Fibroblast of pulmonary artery (primary cell): ENCODE measurements around the gene PSPN.
"Not testable (repeated sequence)": the region's sequence is repeated elsewhere in the genome, so short reads cannot be mapped to it uniquely, and the experiment has no call there.

ENCODE experiments used
- DNase-seq: peaks from one replicate; pipeline ENCODE4 v3.0.0-alpha.2; 2010; ENCODE audit warnings: low read depth
- H3K4me3 ChIP-seq: replicated peaks from 2 replicates; pipeline ENCODE4 v1.5.1; 2011; ENCODE audit warnings: low read depth, mild to moderate bottlenecking, control low read depth, low read length, moderate library complexity
- TF ChIP-seq, protein P1 (sequence below): IDR thresholded peaks from 2 replicates; pipeline ENCODE4 v1.5.1; 2011; ENCODE audit warnings: mild to moderate bottlenecking, control low read depth, low read length, inconsistent platforms; ENCODE audit errors: missing control alignments

The PSPN gene

GRCh38 chr19:6372594-6373095, 3.1 kb downstream of the PSPN start, which contains the start of gene ALKBH7:
Gene ALKBH7 (plus strand): TSS chr19:6372794. CDS start chr19:6372821, 27 bp downstream.
- peak; percentile 100 for DNase-seq
- TF ChIP-seq, protein P1, sequence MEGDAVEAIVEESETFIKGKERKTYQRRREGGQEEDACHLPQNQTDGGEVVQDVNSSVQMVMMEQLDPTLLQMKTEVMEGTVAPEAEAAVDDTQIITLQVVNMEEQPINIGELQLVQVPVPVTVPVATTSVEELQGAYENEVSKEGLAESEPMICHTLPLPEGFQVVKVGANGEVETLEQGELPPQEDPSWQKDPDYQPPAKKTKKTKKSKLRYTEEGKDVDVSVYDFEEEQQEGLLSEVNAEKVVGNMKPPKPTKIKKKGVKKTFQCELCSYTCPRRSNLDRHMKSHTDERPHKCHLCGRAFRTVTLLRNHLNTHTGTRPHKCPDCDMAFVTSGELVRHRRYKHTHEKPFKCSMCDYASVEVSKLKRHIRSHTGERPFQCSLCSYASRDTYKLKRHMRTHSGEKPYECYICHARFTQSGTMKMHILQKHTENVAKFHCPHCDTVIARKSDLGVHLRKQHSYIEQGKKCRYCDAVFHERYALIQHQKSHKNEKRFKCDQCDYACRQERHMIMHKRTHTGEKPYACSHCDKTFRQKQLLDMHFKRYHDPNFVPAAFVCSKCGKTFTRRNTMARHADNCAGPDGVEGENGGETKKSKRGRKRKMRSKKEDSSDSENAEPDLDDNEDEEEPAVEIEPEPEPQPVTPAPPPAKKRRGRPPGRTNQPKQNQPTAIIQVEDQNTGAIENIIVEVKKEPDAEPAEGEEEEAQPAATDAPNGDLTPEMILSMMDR: no peak
- H3K4me3 ChIP-seq: peak within 1 kb of the TSS; percentile 79

DNA sequence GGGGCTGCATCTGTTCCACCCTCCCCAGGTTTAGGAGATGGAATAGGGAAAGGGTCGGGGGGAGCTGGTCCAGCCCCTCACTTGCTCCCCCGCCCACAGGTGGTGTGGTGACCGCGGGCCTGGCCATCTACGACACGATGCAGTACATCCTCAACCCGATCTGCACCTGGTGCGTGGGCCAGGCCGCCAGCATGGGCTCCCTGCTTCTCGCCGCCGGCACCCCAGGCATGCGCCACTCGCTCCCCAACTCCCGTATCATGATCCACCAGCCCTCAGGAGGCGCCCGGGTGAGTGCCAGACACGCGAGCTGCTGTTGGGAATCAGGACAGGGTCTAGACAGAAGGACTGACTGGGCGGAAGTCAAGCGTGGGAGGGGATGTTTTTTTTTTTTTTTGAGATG, 11.4 kb downstream of the PSPN start:
- TF ChIP-seq, protein P1: no peak
- no peak overlapping the region for H3K4me3 ChIP-seq
- no peak for DNase-seq

- TF ChIP-seq, protein P1: no peak
- no peak for DNase-seq
- peak overlapping the region; percentile 81 for H3K4me3 ChIP-seq
Measured at GRCh38 chr19:6362351-6362801, 13.4 kb downstream of the PSPN start.

GRCh38 chr19:6362027-6362350, 13.7 kb downstream of the PSPN start:
- TF ChIP-seq, protein P1: no peak
- DNase-seq: no peak
- peak overlapping the region; percentile 81 for H3K4me3 ChIP-seq

GRCh38 chr19:6360857-6361216, 14.9 kb downstream of the PSPN start:
- H3K4me3 ChIP-seq: peak overlapping the region; percentile 81
- not testable (repeated sequence) for DNase-seq

- not testable (repeated sequence) for DNase-seq, H3K4me3 ChIP-seq
Measured at GRCh38 chr19:6360445-6360844, 15.3 kb downstream of the PSPN start.

- DNase-seq: no peak
- H3K4me3 ChIP-seq: no peak overlapping the region
- TF ChIP-seq, protein P1: no peak
Measured at GRCh38 chr19:6359568-6360341, 16.0 kb downstream of the PSPN start.

DNA sequence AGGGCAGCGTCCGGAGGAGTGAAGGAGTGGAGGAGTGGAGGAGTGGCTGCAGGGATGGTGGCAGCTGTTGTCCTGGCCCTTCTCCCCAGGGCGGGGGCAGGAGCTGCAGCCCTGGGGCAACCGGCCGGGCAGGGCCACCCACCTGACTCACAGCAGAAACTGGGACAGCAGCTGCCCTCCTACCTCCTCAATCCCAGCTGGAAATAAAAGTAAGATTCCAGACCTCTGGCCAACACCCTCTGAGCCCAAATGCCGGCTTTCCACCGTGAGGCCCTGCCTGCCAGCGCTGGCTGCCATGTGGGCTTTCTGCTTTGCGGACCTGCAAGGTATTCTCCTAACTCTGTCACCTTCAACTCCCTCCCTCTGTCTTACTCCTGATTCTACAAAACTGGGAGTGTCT, 17.7 kb downstream of the PSPN start:
- TF ChIP-seq, protein P1: no peak
- no peak overlapping the region for H3K4me3 ChIP-seq
- DNase-seq: no peak
